Middle frontal gyrus (tissue), 1 donor: Measurements from ENCODE around the gene ELF1.
"Not testable (repeated sequence)": the region's sequence is repeated elsewhere in the genome, so short reads cannot be mapped to it uniquely, and the experiment has no call there.

ENCODE experiments used
- DNase-seq: peaks from one replicate; pipeline ENCODE4 v3.0.0-alpha.2; 2015; ENCODE audit warnings: low spot score; ENCODE audit errors: extremely low spot score

The ELF1 gene

DNA sequence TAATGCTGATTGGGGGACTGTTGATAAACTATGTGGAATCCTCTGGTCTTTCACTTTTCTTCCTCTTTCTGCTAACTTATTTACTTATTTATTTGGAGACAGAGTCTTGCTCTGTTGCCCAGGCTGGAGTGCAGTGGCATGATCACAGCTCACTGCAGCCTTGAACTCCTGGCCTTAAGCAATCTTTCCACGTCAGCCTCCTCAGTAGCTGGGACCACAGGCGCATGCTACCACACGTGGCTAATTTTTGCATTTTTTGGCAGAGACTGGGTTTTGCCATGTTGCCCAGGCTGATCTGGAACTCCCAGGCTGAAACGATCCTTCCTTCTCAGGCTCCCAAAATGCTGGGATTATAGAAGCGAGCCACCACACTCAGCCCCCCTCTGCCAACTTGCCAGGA, 77.5 kb downstream of the ELF1 start:
- DNase-seq: no peak

DNA sequence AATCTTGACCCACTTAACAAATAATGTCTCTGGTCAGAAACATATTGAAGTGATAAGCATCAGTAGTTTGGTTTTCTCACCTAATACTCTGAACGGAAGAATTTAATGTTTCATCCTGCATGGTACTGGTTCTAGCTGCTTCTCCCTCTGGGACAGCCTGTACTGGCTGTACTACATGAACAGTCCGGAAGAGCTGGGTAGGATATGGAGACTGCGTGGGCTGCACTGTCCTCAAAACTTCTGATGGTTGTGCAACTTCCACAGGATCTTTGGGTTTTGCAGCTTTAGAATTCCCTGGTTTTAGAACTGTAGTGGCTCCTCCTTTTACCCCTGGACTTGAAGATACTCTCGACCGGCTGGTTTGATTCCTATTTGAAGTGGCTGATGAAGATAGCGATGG, 78.3 kb downstream of the ELF1 start:
- no peak for DNase-seq

- DNase-seq: no peak
Observed at GRCh38 chr13:40933508-40934204, 85.5 kb downstream of the ELF1 start.

GRCh38 chr13:40932252-40932651, 86.9 kb downstream of the ELF1 start:
- no peak for DNase-seq

DNA sequence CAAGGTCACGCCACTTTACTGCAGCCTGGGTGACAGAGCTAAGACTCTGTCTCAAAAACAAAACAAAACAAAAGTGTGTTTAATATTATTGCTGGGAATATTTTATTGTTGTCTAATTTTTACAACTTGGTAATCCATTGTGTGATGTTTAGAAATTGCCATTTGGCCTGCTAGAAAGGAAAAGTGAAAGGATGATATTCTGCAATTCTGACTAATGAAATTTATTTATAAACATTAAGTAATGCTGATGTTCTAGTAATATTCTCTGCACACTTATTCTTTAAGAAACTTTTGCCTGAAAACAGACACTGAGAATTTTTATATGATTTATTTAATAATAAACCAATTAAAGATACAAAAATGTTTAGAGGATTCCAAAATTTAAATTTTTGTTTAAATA, 87.4 kb downstream of the ELF1 start:
- no peak for DNase-seq

DNA sequence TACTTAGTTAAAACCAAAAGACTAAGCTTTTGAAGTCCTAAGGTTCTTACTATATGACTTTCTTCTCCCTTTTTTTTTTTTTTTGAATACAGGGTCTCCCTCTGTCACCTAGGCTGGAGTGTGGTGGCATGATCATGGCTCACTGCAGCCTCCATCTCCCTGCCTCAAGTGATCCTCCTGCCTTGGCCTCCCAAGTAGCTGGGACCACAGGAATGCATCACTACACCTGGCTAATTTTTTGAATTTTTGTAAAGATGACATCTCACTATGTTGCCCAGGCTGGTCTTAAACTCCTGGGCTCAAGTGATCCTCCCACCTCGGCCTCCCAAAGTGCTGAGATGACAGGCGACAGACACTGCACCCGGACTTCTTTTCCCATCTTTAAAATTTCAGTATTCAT, 89.2 kb downstream of the ELF1 start:
- DNase-seq: not testable (repeated sequence)

DNA sequence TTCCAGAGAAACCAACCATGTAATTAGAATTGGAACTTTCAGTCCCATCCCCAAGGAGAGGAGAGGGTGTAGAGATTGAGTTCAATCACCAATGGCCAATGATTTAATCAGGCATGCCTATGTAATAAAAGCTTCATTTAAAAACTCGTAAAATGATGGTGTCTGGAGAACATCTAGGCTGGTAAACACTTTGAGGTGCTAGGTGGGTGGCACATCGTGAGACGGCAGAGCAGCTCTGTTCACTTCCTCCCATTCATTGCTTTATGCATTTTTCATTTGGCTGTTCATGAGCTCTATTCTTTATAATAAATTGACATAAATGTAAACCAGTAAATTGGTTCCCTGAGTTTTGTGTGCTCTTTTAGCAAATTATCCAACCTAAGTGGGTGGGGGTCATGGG, 90.1 kb downstream of the ELF1 start:
- no peak for DNase-seq

GRCh38 chr13:40927929-40928328, 91.2 kb downstream of the ELF1 start:
- DNase-seq: no peak

- no peak for DNase-seq
Observed at GRCh38 chr13:40923867-40924266, 95.2 kb downstream of the ELF1 start.

- DNase-seq: no peak
Observed at GRCh38 chr13:40922437-40923040, 96.6 kb downstream of the ELF1 start.

GRCh38 chr13:40920826-40921225, 98.3 kb downstream of the ELF1 start:
- DNase-seq: no peak

- DNase-seq: not testable (repeated sequence)
Observed at GRCh38 chr13:40919901-40920300, 99.2 kb downstream of the ELF1 start.

DNA sequence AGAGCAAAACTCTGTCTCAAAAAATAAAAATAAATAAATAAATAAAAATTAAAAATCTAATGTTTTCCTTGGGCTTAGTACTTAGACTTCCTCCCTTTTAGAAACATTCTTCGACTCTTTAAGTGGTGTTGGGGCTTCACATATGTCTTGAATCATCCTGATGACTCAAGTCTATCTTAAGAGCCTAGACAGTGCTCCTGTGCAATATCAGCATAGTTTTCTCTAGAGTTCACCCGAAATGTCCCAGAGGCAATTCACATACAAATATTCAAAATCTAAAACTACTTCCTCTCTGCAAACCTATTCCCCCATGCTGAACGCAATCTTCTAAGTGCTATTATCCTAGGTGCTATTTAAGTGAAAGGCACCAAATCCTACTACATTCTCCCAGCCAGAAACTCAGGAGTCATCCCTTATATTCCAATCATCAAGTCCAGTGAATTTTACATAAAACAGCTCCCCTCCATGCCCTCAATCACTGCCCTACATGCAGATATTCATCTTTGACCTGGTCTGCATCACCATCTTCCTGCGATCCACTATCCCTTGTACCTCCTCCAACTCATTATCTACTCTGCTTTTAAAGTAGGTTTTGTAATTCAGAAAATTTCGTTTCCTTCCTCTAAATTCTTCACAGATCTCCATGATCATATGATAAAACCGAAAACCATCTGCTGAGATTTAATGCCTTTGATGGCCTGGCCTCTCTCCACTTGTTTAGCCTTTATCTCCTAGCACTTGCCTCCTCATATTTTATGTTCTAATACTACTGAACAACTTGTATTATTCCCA, 102.7 kb downstream of the ELF1 start:
- DNase-seq: no peak

DNA sequence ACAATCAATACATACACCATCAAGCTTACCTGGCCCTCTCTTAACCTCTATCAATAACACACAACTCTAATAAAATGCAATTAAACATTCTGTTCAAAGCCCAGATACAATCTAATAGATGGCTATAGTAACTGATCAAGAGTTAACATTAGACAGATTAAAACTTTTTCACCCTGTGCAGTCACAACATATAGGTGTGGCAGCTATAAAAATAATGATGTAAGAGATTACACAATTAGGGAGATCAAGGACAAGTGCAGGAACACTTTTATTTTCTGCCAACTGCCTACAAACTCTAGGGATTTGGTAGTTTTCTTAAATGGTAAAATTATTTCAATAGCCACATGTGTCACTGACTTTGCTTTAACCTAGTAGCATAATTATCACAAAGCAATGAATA, 104.3 kb downstream of the ELF1 start:
- DNase-seq: not testable (repeated sequence)

DNA sequence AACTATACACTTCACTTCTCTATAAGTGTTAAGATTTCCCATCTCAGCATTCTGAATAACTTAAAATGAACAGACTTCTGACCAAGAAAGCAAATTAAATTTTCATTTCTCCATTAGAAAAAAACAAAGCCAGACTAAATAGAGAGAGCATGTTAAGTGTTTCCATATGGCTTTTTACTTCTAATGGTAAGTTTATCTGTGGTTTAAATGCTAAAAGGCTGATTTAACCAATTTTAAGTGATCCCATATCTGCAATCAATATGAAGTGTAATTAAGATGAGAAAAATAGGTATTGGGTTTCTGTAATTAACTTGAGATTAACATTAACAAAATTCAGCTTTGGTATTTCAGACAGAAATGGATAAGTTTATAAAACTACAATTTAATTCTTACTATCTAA, 107.8 kb downstream of the ELF1 start:
- DNase-seq: no peak

GRCh38 chr13:40910324-40911050, 108.6 kb downstream of the ELF1 start:
- no peak for DNase-seq

GRCh38 chr13:40909541-40910200, 109.4 kb downstream of the ELF1 start:
- DNase-seq: not testable (repeated sequence)

DNA sequence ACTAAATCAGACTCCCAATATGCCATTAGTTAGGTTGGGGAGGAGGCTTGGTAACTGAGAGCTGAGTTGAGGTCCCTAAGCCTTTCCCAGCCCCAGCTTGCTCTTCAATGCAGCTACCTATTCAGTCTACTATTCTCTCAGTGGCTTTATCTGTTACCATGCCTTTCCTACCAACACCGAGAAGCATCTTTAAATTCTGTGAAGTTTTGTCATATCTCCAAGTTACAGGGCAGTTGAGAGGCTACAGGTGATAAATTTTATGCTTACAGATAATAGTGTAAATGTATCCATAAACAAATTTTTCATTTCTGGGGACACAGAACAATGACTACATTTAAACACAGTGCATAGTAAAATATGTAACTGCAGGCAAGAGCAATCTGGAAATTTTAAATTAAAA, 110.6 kb downstream of the ELF1 start:
- no peak for DNase-seq

GRCh38 chr13:40901032-40901431, 118.1 kb downstream of the ELF1 start:
- DNase-seq: not testable (repeated sequence)

GRCh38 chr13:40900568-40900967, 118.5 kb downstream of the ELF1 start:
- not testable (repeated sequence) for DNase-seq

- no peak for DNase-seq
Observed at GRCh38 chr13:40897053-40897452, 122.1 kb downstream of the ELF1 start.
